Ishikawa (cell line): ENCODE measurements around the gene PTH2.

Source experiments
- CREB1 ChIP-seq: IDR thresholded peaks from 2 replicates; pipeline ENCODE4 v1.6.1; 2012; ENCODE audit warnings: low read depth
- EGR1 ChIP-seq: IDR thresholded peaks from 2 replicates; pipeline ENCODE4 v1.6.1; 2012
- EP300 ChIP-seq: IDR thresholded peaks from 2 replicates; pipeline ENCODE4 v1.6.1; 2012; ENCODE audit warnings: borderline replicate concordance
- MAX ChIP-seq: IDR thresholded peaks from 2 replicates; pipeline ENCODE4 v1.6.1; 2012
- RAD21 ChIP-seq: IDR thresholded peaks from 2 replicates; pipeline ENCODE4 v1.6.1; 2012; ENCODE audit warnings: low read depth
- TAF1 ChIP-seq: IDR thresholded peaks from 2 replicates; pipeline ENCODE4 v1.6.1; 2012; ENCODE audit warnings: low read depth, mild to moderate bottlenecking
- USF1 ChIP-seq: IDR thresholded peaks from 2 replicates; pipeline ENCODE4 v1.6.1; 2012
- YY1 ChIP-seq: IDR thresholded peaks from 2 replicates; pipeline ENCODE4 v1.6.1; 2012; ENCODE audit warnings: low read depth

- TF ChIP-seq RAD21, result no peak
- TF ChIP-seq EGR1, result 0 out of 2 replicates have a peak, but pooled peaks have one; percentile 11
- no peak for TF ChIP-seq EP300
- no peak for TF ChIP-seq CREB1
- peak; percentile 53; the same call in 1 of the 2 replicates for TF ChIP-seq YY1
- no peak; the same call in 1 of the 2 replicates for TF ChIP-seq TAF1
- TF ChIP-seq MAX, result peak; percentile 98
- no peak for TF ChIP-seq USF1
Measured at GRCh38 chr19:49387936-49388372, 35.3 kb downstream of the PTH2 start, which contains the start of gene KASH5.
